Caco-2 (cell line): ENCODE data around the gene EXOC3. TPM values are rescaled to one million over a fixed set of nuclear protein-coding genes. Genes with fewer than 3 reads are reported as not detected.

ENCODE experiments used
- BruUV-seq: library from RNA; stranded (reverse); fragments of 400-500 nt; replicated peaks from 2 replicates; lab custom pipeline; 2021; lab: Mats Ljungman, UMichigan
- CTCF ChIA-PET: fragments of 300-600 bp; sonication (Branson Sonifier 250); formaldehyde crosslinking; loops from one replicate; lab custom pipeline; 2022; ENCODE audit warnings: antibody characterized with exemption; lab: Charles Lee
- POLR2A ChIA-PET: fragments of 300-600 bp; sonication (Branson Sonifier 250); formaldehyde crosslinking; loops from one replicate; lab custom pipeline; 2022; ENCODE audit warnings: antibody characterized with exemption; lab: Charles Lee
- DNase-seq, 2 experiments: peaks; one replicate each; pipeline versions ENCODE4 v3.0.0 to v3.0.0-alpha.2; 2020 to 2022
- H3K27me3 ChIP-seq: replicated peaks from 2 replicates; pipeline ENCODE4 v1.6.0; 2011; ENCODE audit warnings: low read length; ENCODE audit not compliant: control insufficient read depth, insufficient read depth
- H3K36me3 ChIP-seq: 2 replicates; pipeline ENCODE4 v1.5.1; 2011; ENCODE audit warnings: low read length; ENCODE audit not compliant: control insufficient read depth, insufficient read depth
- H3K4me1 ChIP-seq: fragments of 250-450 bp; sonication (Bioruptor Pico); 2 replicates; pipeline ENCODE4 v1.5.1; 2020; ENCODE audit warnings: mild to moderate bottlenecking
- H3K4me3 ChIP-seq: 2 replicates; pipeline ENCODE4 v1.5.1; 2011; ENCODE audit warnings: low read depth, mild to moderate bottlenecking, control low read depth, low read length
- H3K9me3 ChIP-seq: fragments of 250-450 bp; sonication (Bioruptor Pico); 2 replicates; pipeline ENCODE4 v1.5.1; 2020; ENCODE audit warnings: mild to moderate bottlenecking, moderate library complexity
- H3K27ac Mint-ChIP-seq: one replicate; pipeline ENCODE4 v1.8.0; 2022; ENCODE audit warnings: mixed read lengths; ENCODE audit not compliant: unreplicated experiment
- H3K27me3 Mint-ChIP-seq: one replicate; pipeline ENCODE4 v1.8.0; 2022; ENCODE audit warnings: mixed read lengths; ENCODE audit not compliant: insufficient read depth, unreplicated experiment
- H3K36me3 Mint-ChIP-seq: one replicate; pipeline ENCODE4 v1.8.0; 2022; ENCODE audit warnings: mild to moderate bottlenecking, mixed read lengths; ENCODE audit not compliant: insufficient read depth, unreplicated experiment
- H3K4me1 Mint-ChIP-seq: one replicate; pipeline ENCODE4 v1.8.0; 2022; ENCODE audit warnings: low read depth, mixed read lengths; ENCODE audit not compliant: unreplicated experiment
- H3K4me3 Mint-ChIP-seq: one replicate; pipeline ENCODE4 v1.8.0; 2022; ENCODE audit warnings: mild to moderate bottlenecking, moderate library complexity, mixed read lengths; ENCODE audit not compliant: unreplicated experiment
- H3K9me3 Mint-ChIP-seq: one replicate; pipeline ENCODE4 v1.8.0; 2022; ENCODE audit warnings: mixed read lengths; ENCODE audit not compliant: unreplicated experiment
- intact Hi-C: fragments of 100-400 bp; cut with micrococcal nuclease; formaldehyde crosslinking; loops from one replicate; pipeline ENCODE4 v1.10.0; 2022; ENCODE audit not compliant: unreplicated experiment
- total RNA-seq: library from RNA; stranded (reverse); gene quantifications from 2 replicates; pipeline ENCODE4 v1.2.3, GENCODE V29; 2022
- TF ChIP-seq, protein P1 (sequence below), 2 experiments: fragments of 200-600 bp in 1 of 2; IDR thresholded peaks; 1 replicate in 1 of 2; 2 replicates in 1 of 2; pipeline versions ENCODE4 v1.5.1 to v1.8.0; 2011 to 2022; ENCODE audit warnings: antibody characterized with exemption in 1 of 2, control low read depth in 1 of 2, inconsistent platforms in 1 of 2, low read depth in 1 of 2, low read length in 1 of 2, mild to moderate bottlenecking in 1 of 2, moderate library complexity in 1 of 2; ENCODE audit not compliant: insufficient read depth in 1 of 2, severe bottlenecking in 1 of 2, unreplicated experiment in 1 of 2

Gene EXOC3
- total RNA-seq, 1 experiment from 2014 or later = 44.5 TPM

DNA sequence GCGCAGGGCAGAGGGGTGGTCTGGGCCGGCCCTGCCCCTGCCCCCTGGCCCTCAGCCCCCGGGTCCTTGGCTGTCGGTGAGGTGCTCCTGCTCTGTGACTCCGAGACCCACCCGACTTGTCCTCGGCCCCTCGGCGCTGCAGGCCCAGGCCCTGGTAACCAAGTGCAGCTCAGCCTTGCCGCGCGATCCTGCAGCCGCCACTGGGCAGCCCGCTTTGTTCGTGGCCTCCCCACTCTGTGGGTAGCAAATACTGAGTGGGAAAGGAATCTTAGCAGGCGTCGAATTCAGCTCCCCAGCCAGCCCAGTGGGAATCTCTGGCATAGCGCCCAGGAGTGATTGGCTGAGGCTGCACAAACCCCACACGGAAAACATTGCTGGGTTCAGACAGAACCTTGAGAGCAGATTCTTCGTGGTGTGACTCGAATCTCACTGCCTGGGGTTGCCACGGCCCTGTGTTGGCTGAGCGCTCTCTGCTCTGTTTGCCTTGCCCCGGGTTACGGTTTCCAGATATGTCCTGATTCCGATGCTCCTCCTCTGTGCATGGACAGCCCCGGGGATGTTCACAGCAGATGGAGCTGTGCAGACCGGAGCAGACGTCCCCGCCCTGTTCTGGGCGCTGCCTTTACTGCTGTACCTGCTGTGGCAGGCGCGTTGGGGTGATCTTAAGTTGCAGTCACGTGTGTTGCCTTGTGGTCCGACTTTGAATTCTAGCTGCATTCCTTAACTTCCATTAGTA, 13.4 kb upstream of the EXOC3 start:
- no peaks in the 10 kb centered on the region for H3K4me1 Mint-ChIP-seq
- H3K4me1 ChIP-seq = peaks cover 7% of the 10 kb centered on the region; the same call in 1 of the 2 replicates
- no peaks in the 10 kb centered on the region for H3K27me3 Mint-ChIP-seq
- CTCF ChIA-PET = interaction anchor here (0.6 kb wide), 1 partner anchor 17 kb away, joined by 3 read pairs; no protein-coding TSS in a partner anchor
- H3K36me3 ChIP-seq = no peaks in the 10 kb centered on the region
- BruUV-seq = no TSS peak
- H3K36me3 Mint-ChIP-seq = no peaks in the 10 kb centered on the region
- peaks cover 14% of the 10 kb centered on the region for H3K9me3 Mint-ChIP-seq
- H3K9me3 ChIP-seq = no peaks in the 10 kb centered on the region
- no peak overlapping the region for H3K27ac Mint-ChIP-seq
- no peak overlapping the region for H3K4me3 Mint-ChIP-seq
- TF ChIP-seq, protein P1, sequence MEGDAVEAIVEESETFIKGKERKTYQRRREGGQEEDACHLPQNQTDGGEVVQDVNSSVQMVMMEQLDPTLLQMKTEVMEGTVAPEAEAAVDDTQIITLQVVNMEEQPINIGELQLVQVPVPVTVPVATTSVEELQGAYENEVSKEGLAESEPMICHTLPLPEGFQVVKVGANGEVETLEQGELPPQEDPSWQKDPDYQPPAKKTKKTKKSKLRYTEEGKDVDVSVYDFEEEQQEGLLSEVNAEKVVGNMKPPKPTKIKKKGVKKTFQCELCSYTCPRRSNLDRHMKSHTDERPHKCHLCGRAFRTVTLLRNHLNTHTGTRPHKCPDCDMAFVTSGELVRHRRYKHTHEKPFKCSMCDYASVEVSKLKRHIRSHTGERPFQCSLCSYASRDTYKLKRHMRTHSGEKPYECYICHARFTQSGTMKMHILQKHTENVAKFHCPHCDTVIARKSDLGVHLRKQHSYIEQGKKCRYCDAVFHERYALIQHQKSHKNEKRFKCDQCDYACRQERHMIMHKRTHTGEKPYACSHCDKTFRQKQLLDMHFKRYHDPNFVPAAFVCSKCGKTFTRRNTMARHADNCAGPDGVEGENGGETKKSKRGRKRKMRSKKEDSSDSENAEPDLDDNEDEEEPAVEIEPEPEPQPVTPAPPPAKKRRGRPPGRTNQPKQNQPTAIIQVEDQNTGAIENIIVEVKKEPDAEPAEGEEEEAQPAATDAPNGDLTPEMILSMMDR (IDR thresholded peaks at IDR 0.05; ENCODE audit: insufficient read depth in 1 of 2, low read depth in 1 of 2, low read length in 1 of 2, severe bottlenecking in 1 of 2, unreplicated experiment in 1 of 2) = no peak
- intact Hi-C loops = loop anchor here (2.0 kb wide), 2 partner anchors 113 to 241 kb away; no protein-coding TSS in a partner anchor
- POLR2A ChIA-PET = no interaction called here
- no peak overlapping the region for H3K4me3 ChIP-seq
- DNase-seq = peak in 1 of 2 experiments; percentile 27
- no peaks in the 10 kb centered on the region for H3K27me3 ChIP-seq

- intact Hi-C loops = loop anchor here (2.0 kb wide), 2 partner anchors 114 to 242 kb away; no protein-coding TSS in a partner anchor
- no peak for DNase-seq
- POLR2A ChIA-PET = interaction anchor here (0.6 kb wide), 1 partner anchor 51 kb away, joined by 3 read pairs; no protein-coding TSS in a partner anchor
These were observed 12.6 kb upstream of the EXOC3 start for GRCh38 chr5:430214-430925.

More at GRCh38 chr5:430214-430925, 12.6 kb upstream of the EXOC3 start:
- H3K27ac Mint-ChIP-seq = no peak overlapping the region
- no TSS peak for BruUV-seq
- H3K36me3 Mint-ChIP-seq = no peaks in the 10 kb centered on the region
- H3K4me3 Mint-ChIP-seq = no peak overlapping the region
- H3K4me1 Mint-ChIP-seq = no peaks in the 10 kb centered on the region
- no peaks in the 10 kb centered on the region for H3K27me3 Mint-ChIP-seq
- CTCF ChIA-PET = interaction anchor here (1.0 to 1.2 kb wide), 2 partner anchors 16 to 242 kb away, joined by 4 to 8 read pairs; no protein-coding TSS in a partner anchor
- Histone ChIP-seq H3K36me3 (no peaks in the 10 kb centered on the region), H3K4me3 (no peak overlapping the region), H3K9me3 (no peaks in the 10 kb centered on the region), H3K27me3 (no peaks in the 10 kb centered on the region), H3K4me1 (peaks cover 7% of the 10 kb centered on the region; the same call in 1 of the 2 replicates)
- TF ChIP-seq, protein P1 (IDR thresholded peaks at IDR 0.05; ENCODE audit: insufficient read depth in 1 of 2, low read depth in 1 of 2, low read length in 1 of 2, severe bottlenecking in 1 of 2, unreplicated experiment in 1 of 2) = no peak
- H3K9me3 Mint-ChIP-seq = peaks cover 14% of the 10 kb centered on the region
